GM12864 (cell line): ENCODE data around the gene CHST2.

Source experiments
- DNase-seq: peaks from one replicate; pipeline ENCODE4 v3.0.0-alpha.2; 2011; ENCODE audit warnings: low read depth
- H3K4me3 ChIP-seq: 2 replicates; pipeline ENCODE4 v1.5.1; 2011; ENCODE audit warnings: mild to moderate bottlenecking, low read depth, low read length, control low read depth
- CTCF ChIP-seq: IDR thresholded peaks from 2 replicates; pipeline ENCODE4 v1.5.1; 2011; ENCODE audit warnings: low read depth, mild to moderate bottlenecking, moderate library complexity, low read length, control low read depth, inconsistent platforms; ENCODE audit errors: missing control alignments

CHST2 gene

GRCh38 chr3:143135150-143135549, 15.6 kb downstream of the CHST2 start:
- H3K4me3 ChIP-seq = no peak overlapping the region
- no peak for DNase-seq
- no peak for TF ChIP-seq CTCF

GRCh38 chr3:143137435-143138036, 18.0 kb downstream of the CHST2 start:
- TF ChIP-seq CTCF = no peak
- DNase-seq = no peak
- H3K4me3 ChIP-seq = no peak overlapping the region

- no peak for DNase-seq
- TF ChIP-seq CTCF = no peak
- H3K4me3 ChIP-seq = no peak overlapping the region
Observed at GRCh38 chr3:143138953-143139352, 19.4 kb downstream of the CHST2 start.

- H3K4me3 ChIP-seq = no peak overlapping the region
- TF ChIP-seq CTCF = no peak
- no peak for DNase-seq
Observed at GRCh38 chr3:143139762-143140161, 20.2 kb downstream of the CHST2 start.

GRCh38 chr3:143140550-143140949, 21.0 kb downstream of the CHST2 start:
- no peak for DNase-seq
- no peak overlapping the region for H3K4me3 ChIP-seq
- no peak for TF ChIP-seq CTCF

- no peak overlapping the region for H3K4me3 ChIP-seq
- no peak for DNase-seq
- TF ChIP-seq CTCF = no peak
Observed at GRCh38 chr3:143142354-143142753, 22.8 kb downstream of the CHST2 start.

- no peak overlapping the region for H3K4me3 ChIP-seq
- no peak for TF ChIP-seq CTCF
- DNase-seq = no peak
Observed at GRCh38 chr3:143145906-143146305, 26.3 kb downstream of the CHST2 start.
